ENCODE data around the gene MEGF11. TPM values are rescaled to one million over a fixed set of nuclear protein-coding genes. Genes with fewer than 3 reads are reported as not detected.

Gene MEGF11
- total RNA-seq, 4 donors from 2014 or later: 0.76 TPM; not detected in 3

GRCh38 chr15:65969865-65970816 lies 283.4 kb downstream of the MEGF11 start:
- Histone ChIP-seq H3K9me3 (no peaks in the 10 kb centered on the region), H3K4me1 (no peaks in the 10 kb centered on the region), H3K27me3 (no peaks in the 10 kb centered on the region), H3K36me3 (no peaks in the 10 kb centered on the region), H3K4me3 (no peak overlapping the region), H3K27ac (no peak overlapping the region)
- no peak for TF ChIP-seq POLR2A (IDR thresholded peaks at IDR 0.05)
- TF ChIP-seq CTCF (IDR thresholded peaks at IDR 0.05): no peak
- DNase-seq: no peak
- intact Hi-C loops (cut with DNase I; ENCODE audit: low total_unique reads): no loop called here

DNA sequence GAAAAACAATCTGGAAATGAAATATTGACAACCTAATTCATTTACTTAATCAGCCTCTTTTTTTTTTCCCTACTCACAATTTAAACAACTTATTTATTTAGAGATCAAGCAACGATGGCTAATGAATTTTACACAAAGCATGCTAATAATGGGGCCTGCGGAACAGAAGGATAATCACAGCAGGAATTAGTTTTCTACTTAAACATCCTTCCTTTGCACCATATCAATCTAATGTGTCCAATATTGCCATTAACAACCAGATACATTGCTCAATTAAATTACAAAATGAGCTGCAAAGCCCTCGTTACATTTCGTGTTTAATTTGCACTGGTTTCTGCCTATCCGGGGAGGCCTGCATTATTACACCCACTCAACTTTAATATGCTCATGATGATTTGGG lies 285.0 kb downstream of the MEGF11 start:
- H3K9me3 ChIP-seq: no peaks in the 10 kb centered on the region
- no peak overlapping the region for H3K4me3 ChIP-seq
- no peaks in the 10 kb centered on the region for H3K27me3 ChIP-seq
- no peak for TF ChIP-seq CTCF (IDR thresholded peaks at IDR 0.05)
- no peak for TF ChIP-seq POLR2A (IDR thresholded peaks at IDR 0.05)
- DNase-seq: no peak
- no peak overlapping the region for H3K27ac ChIP-seq
- no peaks in the 10 kb centered on the region for H3K36me3 ChIP-seq
- intact Hi-C loops (cut with DNase I; ENCODE audit: low total_unique reads): no loop called here
- no peaks in the 10 kb centered on the region for H3K4me1 ChIP-seq

GRCh38 chr15:65964792-65965433 lies 288.6 kb downstream of the MEGF11 start:
- Histone ChIP-seq H3K4me3 (no peak overlapping the region), H3K4me1 (no peaks in the 10 kb centered on the region), H3K9me3 (no peaks in the 10 kb centered on the region), H3K27me3 (no peaks in the 10 kb centered on the region), H3K27ac (no peak overlapping the region), H3K36me3 (no peaks in the 10 kb centered on the region)
- intact Hi-C loops (cut with DNase I; ENCODE audit: low total_unique reads): no loop called here
- DNase-seq: no peak
- TF ChIP-seq CTCF (IDR thresholded peaks at IDR 0.05) (no peak), POLR2A (IDR thresholded peaks at IDR 0.05) (no peak)

DNA sequence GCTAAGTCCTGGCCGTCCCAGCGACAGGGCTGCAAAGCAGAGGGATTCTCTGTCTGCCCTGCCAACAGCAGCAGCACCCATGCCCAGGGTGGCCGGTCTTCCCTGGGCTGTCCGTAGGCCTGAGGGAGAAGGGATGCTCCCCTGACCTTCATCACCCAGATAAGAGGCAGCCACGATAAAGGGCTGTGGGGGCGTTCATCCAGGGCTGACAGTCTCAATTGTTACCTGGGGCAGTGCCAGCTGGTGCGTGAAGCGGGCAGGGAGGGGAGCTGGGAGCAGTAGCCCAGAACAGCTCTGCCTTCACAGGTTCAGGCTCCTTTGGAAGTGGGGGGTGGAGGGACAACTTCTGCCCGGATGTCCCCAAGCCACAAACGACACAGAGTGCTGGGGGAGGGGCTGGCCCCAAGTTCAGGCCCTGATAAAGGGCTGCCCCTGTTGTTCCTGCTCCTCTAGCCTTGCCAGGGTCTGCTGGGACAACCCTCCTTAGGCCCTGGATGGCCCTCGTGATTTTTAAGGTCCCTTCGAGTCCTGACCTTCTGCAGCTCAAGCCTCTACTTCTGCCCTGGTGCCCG lies 289.6 kb downstream of the MEGF11 start:
- no peaks in the 10 kb centered on the region for H3K9me3 ChIP-seq
- no peaks in the 10 kb centered on the region for H3K36me3 ChIP-seq
- H3K27ac ChIP-seq: no peak overlapping the region
- TF ChIP-seq CTCF (IDR thresholded peaks at IDR 0.05) (no peak), POLR2A (IDR thresholded peaks at IDR 0.05) (no peak)
- intact Hi-C loops (cut with DNase I; ENCODE audit: low total_unique reads): no loop called here
- no peak for DNase-seq
- H3K4me3 ChIP-seq: no peak overlapping the region
- no peaks in the 10 kb centered on the region for H3K27me3 ChIP-seq
- H3K4me1 ChIP-seq: no peaks in the 10 kb centered on the region

GRCh38 chr15:65963358-65963757 lies 290.2 kb downstream of the MEGF11 start:
- no peaks in the 10 kb centered on the region for H3K36me3 ChIP-seq
- TF ChIP-seq POLR2A (IDR thresholded peaks at IDR 0.05) (no peak), CTCF (IDR thresholded peaks at IDR 0.05) (no peak)
- no peak overlapping the region for H3K27ac ChIP-seq
- H3K4me1 ChIP-seq: no peaks in the 10 kb centered on the region
- DNase-seq: no peak
- H3K27me3 ChIP-seq: no peaks in the 10 kb centered on the region
- H3K9me3 ChIP-seq: no peaks in the 10 kb centered on the region
- no peak overlapping the region for H3K4me3 ChIP-seq
- intact Hi-C loops (cut with DNase I; ENCODE audit: low total_unique reads): no loop called here

Data from uterus (tissue), 4 donors.